Mucosa of descending colon (tissue), 3 donors: Measurements from ENCODE around the gene SSX5. TPM values are rescaled to one million over a fixed set of nuclear protein-coding genes. Genes with fewer than 3 reads are reported as not detected.
"Not testable (repeated sequence)": the region's sequence is repeated elsewhere in the genome, so short reads cannot be mapped to it uniquely, and the experiment has no call there.

ENCODE experiments used
- ATAC-seq: fragments of 200-7000 bp; cut with Tn5 transposase; one replicate; pipeline ENCODE4 v1.9.1; 2020; ENCODE audit warnings: mild to moderate bottlenecking, moderate library complexity
- DNase-seq, 3 donors: peaks; one replicate each; pipeline ENCODE4 v3.0.0-alpha.2; 2020
- H3K36me3 ChIP-seq: fragments of 200-600 bp; one replicate; pipeline ENCODE4 v1.8.0; 2021; ENCODE audit warnings: low read depth, mild to moderate bottlenecking
- H3K4me1 ChIP-seq: fragments of 200-600 bp; one replicate; pipeline ENCODE4 v1.8.0; 2021; ENCODE audit warnings: low read depth, mild to moderate bottlenecking
- H3K4me3 ChIP-seq: fragments of 200-600 bp; one replicate; pipeline ENCODE4 v1.8.0; 2021; ENCODE audit warnings: mild to moderate bottlenecking
- H3K9me3 ChIP-seq: fragments of 200-600 bp; one replicate; pipeline ENCODE4 v1.8.0; 2021; ENCODE audit warnings: mild to moderate bottlenecking
- intact Hi-C, 2 donors: fragments of 100-400 bp; cut with DNase I in 1 of 2; cut with micrococcal nuclease in 1 of 2; formaldehyde crosslinking; loops; one replicate each; pipeline versions ENCODE4 v1.11.0 to v1.11.1; 2022; cut with DNase I, micrococcal nuclease
- long read RNA-seq, 2 donors: library from polyadenylated mRNA; unstranded; transcript quantifications; one replicate each; pipeline ENCODE4 v2.0.0, GENCODE V29; 2019 to 2021
- total RNA-seq, 3 donors: library from RNA; stranded (reverse); fragmentation: NEBNext Ultra II Directional in 2 of 3; extraction: Animal tissue kit (Norgen Biotek cat#: 25700) in 2 of 3; gene quantifications; one replicate each; pipeline versions ENCODE4 v1.2.1 to v1.2.4, GENCODE V29; 2021 to 2023
- TF ChIP-seq, protein P1 (sequence below): fragments of 200-600 bp; IDR thresholded peaks from one replicate; pipeline ENCODE4 v1.8.0; 2022; ENCODE audit warnings: antibody characterized with exemption, mild to moderate bottlenecking
- donor health status: DM: no; HTN: no; CAD: no; lungs with moderate emphysema.
- donor health status: DM: no; HTN: no; CAD: no.
- donor health status: DM: no; HTN: yes; CAD: no.

Gene SSX5, protein sequence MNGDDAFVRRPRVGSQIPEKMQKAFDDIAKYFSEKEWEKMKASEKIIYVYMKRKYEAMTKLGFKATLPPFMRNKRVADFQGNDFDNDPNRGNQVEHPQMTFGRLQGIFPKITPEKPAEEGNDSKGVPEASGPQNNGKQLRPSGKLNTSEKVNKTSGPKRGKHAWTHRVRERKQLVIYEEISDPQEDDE
- total RNA-seq: not detected
- long read RNA-seq, donor 1: 0 reads
- long read RNA-seq, donor 2: 0 reads

DNA sequence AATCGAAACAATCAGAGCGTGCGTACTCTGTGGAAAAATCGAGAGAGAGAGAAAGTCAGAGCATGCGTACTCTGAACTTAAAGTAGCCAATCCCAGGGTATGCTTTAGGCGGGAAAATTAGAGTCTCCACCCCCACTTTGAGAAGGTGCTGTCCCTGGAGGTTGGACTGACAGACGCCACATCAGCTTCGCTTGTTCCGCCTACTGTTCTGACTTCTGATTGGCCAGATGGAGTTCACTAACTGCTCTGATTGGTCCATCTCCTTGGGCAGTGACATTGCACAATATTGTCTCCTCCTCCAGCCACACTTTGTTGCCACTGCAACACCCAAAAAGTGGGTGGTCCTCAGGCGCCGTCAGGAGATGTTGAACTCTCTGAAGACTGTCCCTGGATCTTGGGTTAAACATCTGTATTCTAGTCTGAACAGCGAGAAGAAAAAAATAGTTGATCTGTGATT, at the start of gene SSX5:
Gene SSX5 (minus strand): TSS at position 51 of the 457 bp plus-strand sequence. CDS start 1,437 bp downstream, outside the sequence.
- no peak for ATAC-seq
- H3K4me3 ChIP-seq: no peak within 1 kb of the TSS
- H3K36me3 ChIP-seq: no peaks in the 10 kb centered on the region
- TF ChIP-seq, protein P1, sequence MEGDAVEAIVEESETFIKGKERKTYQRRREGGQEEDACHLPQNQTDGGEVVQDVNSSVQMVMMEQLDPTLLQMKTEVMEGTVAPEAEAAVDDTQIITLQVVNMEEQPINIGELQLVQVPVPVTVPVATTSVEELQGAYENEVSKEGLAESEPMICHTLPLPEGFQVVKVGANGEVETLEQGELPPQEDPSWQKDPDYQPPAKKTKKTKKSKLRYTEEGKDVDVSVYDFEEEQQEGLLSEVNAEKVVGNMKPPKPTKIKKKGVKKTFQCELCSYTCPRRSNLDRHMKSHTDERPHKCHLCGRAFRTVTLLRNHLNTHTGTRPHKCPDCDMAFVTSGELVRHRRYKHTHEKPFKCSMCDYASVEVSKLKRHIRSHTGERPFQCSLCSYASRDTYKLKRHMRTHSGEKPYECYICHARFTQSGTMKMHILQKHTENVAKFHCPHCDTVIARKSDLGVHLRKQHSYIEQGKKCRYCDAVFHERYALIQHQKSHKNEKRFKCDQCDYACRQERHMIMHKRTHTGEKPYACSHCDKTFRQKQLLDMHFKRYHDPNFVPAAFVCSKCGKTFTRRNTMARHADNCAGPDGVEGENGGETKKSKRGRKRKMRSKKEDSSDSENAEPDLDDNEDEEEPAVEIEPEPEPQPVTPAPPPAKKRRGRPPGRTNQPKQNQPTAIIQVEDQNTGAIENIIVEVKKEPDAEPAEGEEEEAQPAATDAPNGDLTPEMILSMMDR: no peak
- H3K4me1 ChIP-seq: no peaks in the 10 kb centered on the region
- intact Hi-C loops: no loop called here
- no peak for DNase-seq
- H3K9me3 ChIP-seq: no peaks in the 10 kb centered on the region

DNA sequence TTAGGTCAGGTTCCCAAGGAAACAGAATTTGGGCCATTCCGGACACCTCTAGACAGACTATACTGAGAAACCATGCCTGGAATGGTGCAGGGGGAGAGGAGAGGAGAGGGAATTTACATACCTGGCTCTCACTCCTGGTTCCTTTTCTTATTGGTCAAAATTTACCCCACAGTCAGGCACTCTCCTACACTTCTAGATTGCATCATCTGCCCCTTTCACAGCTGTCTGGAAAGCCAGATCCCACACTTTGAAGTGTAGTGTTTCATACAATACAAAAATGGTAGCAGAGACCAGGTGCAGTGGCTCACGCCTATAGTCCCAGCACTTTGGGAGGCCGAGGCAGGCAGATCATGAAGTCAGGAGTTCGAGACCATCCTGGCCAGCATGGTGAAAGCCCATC, 27.6 kb upstream of the SSX5 start:
- H3K4me1 ChIP-seq, DNase-seq, ATAC-seq, H3K9me3 ChIP-seq, H3K4me3 ChIP-seq, intact Hi-C loops, H3K36me3 ChIP-seq: not testable (repeated sequence)

DNA sequence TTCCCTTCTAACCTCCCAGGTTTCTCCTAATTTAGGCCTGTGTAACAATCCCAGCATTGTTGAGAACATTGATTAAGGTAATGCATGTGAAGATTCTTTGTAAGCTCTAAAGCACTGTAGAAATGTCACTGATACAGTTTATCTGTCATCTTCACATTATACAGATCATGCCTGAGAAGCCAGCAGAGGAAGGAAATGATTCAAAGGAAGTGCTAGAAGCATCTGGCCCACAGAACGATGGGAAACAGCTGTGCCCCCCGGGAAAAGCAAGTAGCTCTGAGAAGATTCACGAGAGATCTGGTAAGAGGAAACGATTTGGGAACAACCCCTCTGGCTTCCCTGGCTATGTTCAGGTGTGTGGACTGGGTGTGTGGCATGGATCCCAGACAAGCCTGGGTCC, 17.7 kb upstream of the SSX5 start:
- H3K36me3 ChIP-seq, H3K4me3 ChIP-seq, ATAC-seq, H3K9me3 ChIP-seq, H3K4me1 ChIP-seq, intact Hi-C loops, DNase-seq: not testable (repeated sequence)

DNA sequence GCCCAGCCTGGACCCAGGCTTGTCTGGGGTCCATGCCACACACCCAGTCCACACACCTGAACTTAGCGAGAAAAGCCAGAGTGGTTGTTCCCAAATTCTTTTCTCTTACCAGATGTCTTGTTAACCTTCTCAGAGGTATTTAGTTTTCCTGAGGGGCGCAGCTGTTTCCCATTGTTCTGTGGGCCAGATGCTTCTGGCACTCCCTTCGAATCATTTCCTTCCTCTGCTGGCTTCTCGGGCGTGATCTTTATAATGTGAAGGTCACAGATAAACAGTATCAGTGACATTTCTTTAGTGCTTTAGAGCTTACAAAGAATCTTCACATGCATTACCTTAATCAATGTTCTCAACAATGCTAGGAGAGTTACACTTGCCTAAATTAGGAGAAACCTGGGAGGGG, 6.6 kb downstream of the SSX5 start:
- ATAC-seq, intact Hi-C loops, H3K4me3 ChIP-seq, DNase-seq, H3K4me1 ChIP-seq, H3K36me3 ChIP-seq, H3K9me3 ChIP-seq: not testable (repeated sequence)

DNA sequence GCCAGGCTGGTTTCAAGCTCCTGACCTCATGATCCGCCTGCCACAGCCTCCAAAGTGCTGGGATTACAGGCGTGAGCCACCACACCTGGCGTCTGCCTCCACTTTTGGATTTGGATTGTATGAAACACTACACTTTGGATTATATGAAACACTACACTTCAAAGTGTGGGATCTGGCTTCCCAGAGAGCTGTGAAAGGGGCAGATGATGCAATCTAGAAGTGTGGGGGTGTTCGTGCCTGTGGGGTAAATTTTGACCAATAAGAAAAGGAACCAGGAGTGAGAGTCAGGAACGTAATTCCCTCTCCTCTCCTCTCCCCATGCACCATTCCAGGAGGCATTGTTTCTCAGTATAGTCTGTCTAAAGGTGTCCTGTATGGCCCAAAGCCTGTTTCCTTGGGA, 14.7 kb downstream of the SSX5 start:
- DNase-seq, H3K9me3 ChIP-seq, intact Hi-C loops, H3K4me3 ChIP-seq, ATAC-seq, H3K36me3 ChIP-seq, H3K4me1 ChIP-seq: not testable (repeated sequence)

DNA sequence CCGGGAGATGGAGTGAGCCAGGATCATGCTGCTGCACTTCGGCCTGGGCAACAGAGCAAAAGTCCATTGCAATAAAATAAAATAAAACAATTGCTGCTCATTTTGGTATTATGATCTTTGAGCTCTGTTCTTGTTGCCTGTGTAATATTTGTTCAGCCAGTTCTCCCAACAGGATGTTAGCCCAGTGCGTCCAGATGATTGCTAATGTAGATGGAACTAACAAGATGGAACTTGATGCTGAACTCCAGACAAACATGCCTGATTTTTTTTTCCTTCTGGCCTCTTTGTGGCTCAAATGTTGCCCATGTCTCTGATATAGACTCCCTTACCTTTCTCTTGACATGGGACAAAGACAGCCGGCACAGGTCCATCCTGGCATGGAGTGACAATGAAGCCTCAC, 15.8 kb downstream of the SSX5 start:
- intact Hi-C loops: no loop called here
- ATAC-seq: no peak

DNA sequence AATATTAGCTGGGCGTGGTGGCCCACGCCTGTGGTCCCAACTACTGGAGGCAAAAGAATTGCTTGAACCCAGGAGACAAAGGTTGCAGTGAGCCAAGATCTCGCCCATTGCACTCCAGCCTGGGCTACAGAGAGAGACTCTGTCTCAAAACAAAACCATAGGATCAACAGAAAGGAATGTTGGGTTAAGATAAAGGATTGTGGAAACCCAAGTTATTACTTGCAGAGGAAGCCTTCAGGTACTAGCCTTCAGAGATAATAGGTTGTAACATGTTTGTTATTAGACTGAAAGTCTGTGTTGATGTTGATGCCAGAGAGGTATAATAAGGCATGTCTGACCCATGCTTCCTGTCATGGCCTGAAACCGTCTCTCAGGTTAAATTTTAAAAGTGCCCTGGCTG, 16.9 kb downstream of the SSX5 start:
- TF ChIP-seq, protein P1: no peak
- Histone ChIP-seq H3K9me3 (no peaks in the 10 kb centered on the region), H3K4me1 (no peaks in the 10 kb centered on the region), H3K4me3 (no peak overlapping the region), H3K36me3 (no peaks in the 10 kb centered on the region)
- intact Hi-C loops: no loop called here
- DNase-seq (no peak), ATAC-seq (no peak)

More for the DNA sequence above, 15.8 kb downstream of the SSX5 start:
- Histone ChIP-seq H3K4me3 (no peak overlapping the region), H3K4me1 (no peaks in the 10 kb centered on the region), H3K36me3 (no peaks in the 10 kb centered on the region), H3K9me3 (no peaks in the 10 kb centered on the region)
- TF ChIP-seq, protein P1: no peak
- no peak for DNase-seq

DNA sequence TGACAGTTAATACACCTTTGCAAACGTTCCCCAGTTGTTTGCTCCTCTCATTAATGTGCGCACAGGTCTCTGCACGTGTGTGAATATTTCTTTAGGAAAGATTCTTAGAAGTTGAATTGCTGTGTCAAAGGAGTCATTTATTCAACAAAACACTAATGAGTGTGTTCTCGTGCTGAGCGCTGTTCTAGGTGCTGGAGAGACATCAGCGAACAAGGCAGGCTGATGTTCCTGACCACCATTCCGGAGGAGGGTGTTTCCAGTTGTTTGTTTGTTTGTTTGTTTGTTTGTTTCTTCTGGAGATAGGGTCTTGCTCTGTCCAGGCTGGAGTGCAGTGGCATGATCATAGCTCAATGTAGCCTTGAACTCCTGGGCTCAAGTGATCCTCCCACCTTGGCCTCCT, 30.3 kb downstream of the SSX5 start:
- DNase-seq, H3K36me3 ChIP-seq, intact Hi-C loops, H3K9me3 ChIP-seq, H3K4me1 ChIP-seq, H3K4me3 ChIP-seq, ATAC-seq: not testable (repeated sequence)
